ENCODE measurements around the gene CCNT1.
"Not testable (repeated sequence)": the region's sequence is repeated elsewhere in the genome, so short reads cannot be mapped to it uniquely, and the experiment has no call there.

Gene CCNT1

DNA sequence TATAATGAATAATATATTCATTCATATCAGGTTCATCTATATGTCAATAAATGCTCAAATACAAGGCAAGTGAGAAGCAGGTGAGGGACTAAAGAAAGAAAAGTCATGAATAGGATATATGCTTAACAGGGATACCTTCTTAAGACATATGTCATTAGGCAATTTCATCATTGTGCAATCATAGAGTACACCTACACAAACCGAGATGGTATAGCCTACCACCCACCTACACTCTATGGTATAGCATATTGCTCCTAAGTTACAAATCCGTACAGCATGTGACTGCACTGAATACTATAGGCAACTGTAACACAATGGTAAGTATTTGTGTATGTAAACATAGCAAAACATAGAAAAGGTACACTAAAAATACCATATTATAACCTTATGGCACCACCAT lies 73.5 kb downstream of the CCNT1 start:
- Histone ChIP-seq H3K4me2 (ENCODE audit: low read depth, low read length, poor library complexity, severe bottlenecking) (no peak overlapping the region), H2AFZ (ENCODE audit: low read length) (no peak overlapping the region), H3F3A (ENCODE audit: low read depth) (no peaks in the 10 kb centered on the region), H3K9me3 (ENCODE audit: insufficient read depth, low read depth, low read length) (no peaks in the 10 kb centered on the region), H3K9ac (ENCODE audit: low read depth, low read length, poor library complexity, severe bottlenecking) (no peak overlapping the region), H3K4me1 (ENCODE audit: insufficient read depth, low read length, poor library complexity, severe bottlenecking) (no peaks in the 10 kb centered on the region), H4K20me1 (ENCODE audit: insufficient read depth, low read length, poor library complexity, severe bottlenecking) (no peaks in the 10 kb centered on the region), H3K9me2 (replicated peaks; ENCODE audit: low read depth, low read length) (no peaks in the 10 kb centered on the region), H3K36me3 (ENCODE audit: insufficient read depth, low read length) (peaks cover 14% of the 10 kb centered on the region; the same call in 1 of the 2 replicates), H3K4me3 (ENCODE audit: low read length, poor library complexity, severe bottlenecking) (no peak overlapping the region), H3K79me2 (ENCODE audit: insufficient read depth, low read length) (no peaks in the 10 kb centered on the region), H3K27me3 (ENCODE audit: insufficient read depth, low read length, poor library complexity, severe bottlenecking) (no peaks in the 10 kb centered on the region)
- TF ChIP-seq EZH2phosphoT487 (IDR thresholded peaks at IDR 0.05; ENCODE audit: borderline replicate concordance) (no peak), CTCF (conservative IDR thresholded peaks at IDR 0.05; ENCODE audit: low read length) (no peak)

DNA sequence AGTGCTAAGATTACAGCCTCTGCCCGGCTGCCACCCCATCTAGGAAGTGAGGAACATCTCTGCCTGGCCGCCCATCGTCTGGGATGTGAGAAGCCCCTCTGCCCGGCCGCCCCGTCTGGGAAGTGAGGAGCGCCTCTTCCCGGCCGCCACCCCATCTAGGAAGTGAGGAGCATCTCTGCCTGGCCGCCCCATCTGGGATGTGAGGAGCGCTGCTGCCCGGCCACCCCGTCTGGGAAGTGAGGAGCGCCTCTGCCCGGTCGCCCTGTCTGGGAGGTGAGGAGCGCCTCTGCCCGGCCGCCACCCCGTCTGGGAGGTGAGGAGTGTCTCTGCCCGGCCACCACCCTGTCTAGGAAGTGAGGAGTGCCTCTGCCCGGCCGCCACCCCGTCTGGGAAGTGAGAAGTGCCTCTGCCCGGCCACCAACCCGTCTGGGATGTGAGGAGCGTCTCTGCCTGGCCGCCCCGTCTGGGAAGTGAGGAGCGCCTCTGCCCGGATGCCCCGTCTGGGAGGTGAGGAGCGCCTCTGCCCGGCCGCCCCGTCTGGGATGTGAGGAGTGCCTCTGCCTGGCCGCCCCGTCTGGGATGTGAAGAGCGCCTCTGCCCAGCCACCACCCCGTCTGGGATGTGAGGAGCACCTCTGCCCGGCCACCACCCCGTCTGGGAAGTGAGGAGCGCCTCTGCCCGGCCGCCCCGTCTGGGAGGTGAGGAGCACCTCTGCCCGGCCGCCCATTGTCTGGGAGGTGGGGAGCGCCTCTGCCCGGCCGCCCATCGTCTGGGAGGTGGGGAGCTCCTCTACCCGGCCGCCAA lies 74.6 kb downstream of the CCNT1 start:
- H3K4me2 ChIP-seq (ENCODE audit: low read depth, low read length, poor library complexity, severe bottlenecking); H3K4me1 ChIP-seq (ENCODE audit: insufficient read depth, low read length, poor library complexity, severe bottlenecking); H3K9me3 ChIP-seq (ENCODE audit: insufficient read depth, low read depth, low read length); H2AFZ ChIP-seq (ENCODE audit: low read length); H4K20me1 ChIP-seq (ENCODE audit: insufficient read depth, low read length, poor library complexity, severe bottlenecking); H3K27me3 ChIP-seq (ENCODE audit: insufficient read depth, low read length, poor library complexity, severe bottlenecking); H3K79me2 ChIP-seq (ENCODE audit: insufficient read depth, low read length); H3K9ac ChIP-seq (ENCODE audit: low read depth, low read length, poor library complexity, severe bottlenecking); H3K4me3 ChIP-seq (ENCODE audit: low read length, poor library complexity, severe bottlenecking); H3F3A ChIP-seq (ENCODE audit: low read depth); H3K36me3 ChIP-seq (ENCODE audit: insufficient read depth, low read length); H3K9me2 ChIP-seq (replicated peaks; ENCODE audit: low read depth, low read length): not testable (repeated sequence)

GRCh38 chr12:48640854-48641253 lies 75.7 kb downstream of the CCNT1 start:
- Histone ChIP-seq H3K4me2 (ENCODE audit: low read depth, low read length, poor library complexity, severe bottlenecking) (no peak overlapping the region), H4K20me1 (ENCODE audit: insufficient read depth, low read length, poor library complexity, severe bottlenecking) (no peaks in the 10 kb centered on the region), H3K79me2 (ENCODE audit: insufficient read depth, low read length) (no peaks in the 10 kb centered on the region), H3K9me3 (ENCODE audit: insufficient read depth, low read depth, low read length) (no peaks in the 10 kb centered on the region), H3K27me3 (ENCODE audit: insufficient read depth, low read length, poor library complexity, severe bottlenecking) (no peaks in the 10 kb centered on the region), H3K36me3 (ENCODE audit: insufficient read depth, low read length) (peaks cover 10% of the 10 kb centered on the region; the same call in 1 of the 2 replicates), H3K9me2 (replicated peaks; ENCODE audit: low read depth, low read length) (no peaks in the 10 kb centered on the region), H3K4me3 (ENCODE audit: low read length, poor library complexity, severe bottlenecking) (no peak overlapping the region), H3F3A (ENCODE audit: low read depth) (no peaks in the 10 kb centered on the region), H2AFZ (ENCODE audit: low read length) (no peak overlapping the region), H3K4me1 (ENCODE audit: insufficient read depth, low read length, poor library complexity, severe bottlenecking) (no peaks in the 10 kb centered on the region), H3K9ac (ENCODE audit: low read depth, low read length, poor library complexity, severe bottlenecking) (no peak overlapping the region)
- TF ChIP-seq EZH2phosphoT487 (IDR thresholded peaks at IDR 0.05; ENCODE audit: borderline replicate concordance) (no peak), CTCF (conservative IDR thresholded peaks at IDR 0.05; ENCODE audit: low read length) (no peak)

DNA sequence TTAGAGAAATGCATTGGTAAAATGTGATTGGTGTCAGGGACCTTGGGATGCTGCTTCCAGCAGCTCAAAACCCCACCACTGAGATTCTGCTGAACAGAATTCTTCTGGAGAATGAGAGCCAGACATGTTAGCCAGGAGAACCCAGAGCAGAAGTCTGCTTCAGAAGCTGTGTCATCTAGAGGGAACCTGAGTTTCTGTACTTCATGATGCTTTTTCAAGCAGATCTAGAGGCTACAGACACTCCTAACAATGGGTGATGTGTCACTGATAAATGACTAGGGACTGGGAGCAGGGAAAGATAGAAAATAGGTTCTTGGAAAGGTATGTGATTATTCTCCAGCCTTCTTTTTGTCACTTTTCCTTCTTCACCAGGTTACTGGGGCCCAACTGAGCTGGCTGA lies 76.1 kb downstream of the CCNT1 start:
- no peak for TF ChIP-seq EZH2phosphoT487 (IDR thresholded peaks at IDR 0.05; ENCODE audit: borderline replicate concordance)
- no peak for TF ChIP-seq CTCF (conservative IDR thresholded peaks at IDR 0.05; ENCODE audit: low read length)
- Histone ChIP-seq H3K9me3 (ENCODE audit: insufficient read depth, low read depth, low read length) (no peaks in the 10 kb centered on the region), H3K27me3 (ENCODE audit: insufficient read depth, low read length, poor library complexity, severe bottlenecking) (no peaks in the 10 kb centered on the region), H3K4me3 (ENCODE audit: low read length, poor library complexity, severe bottlenecking) (no peak overlapping the region), H3F3A (ENCODE audit: low read depth) (no peaks in the 10 kb centered on the region), H3K36me3 (ENCODE audit: insufficient read depth, low read length) (peaks cover 10% of the 10 kb centered on the region; the same call in 1 of the 2 replicates), H3K79me2 (ENCODE audit: insufficient read depth, low read length) (no peaks in the 10 kb centered on the region), H4K20me1 (ENCODE audit: insufficient read depth, low read length, poor library complexity, severe bottlenecking) (no peaks in the 10 kb centered on the region), H3K9me2 (replicated peaks; ENCODE audit: low read depth, low read length) (no peaks in the 10 kb centered on the region), H3K9ac (ENCODE audit: low read depth, low read length, poor library complexity, severe bottlenecking) (no peak overlapping the region), H2AFZ (ENCODE audit: low read length) (no peak overlapping the region), H3K4me1 (ENCODE audit: insufficient read depth, low read length, poor library complexity, severe bottlenecking) (no peaks in the 10 kb centered on the region), H3K4me2 (ENCODE audit: low read depth, low read length, poor library complexity, severe bottlenecking) (no peak overlapping the region)

All from Loucy (cell line).